AG10803 (cell line): ENCODE measurements around the gene KIF1B.

Experiments used
- DNase-seq: peaks from one replicate; pipeline ENCODE4 v3.0.0; 2010; ENCODE audit warnings: low read depth
- H3K4me3 ChIP-seq: 2 replicates; pipeline ENCODE4 v1.5.1; 2011; ENCODE audit warnings: mild to moderate bottlenecking, low read length, control low read depth
- CTCF ChIP-seq: conservative IDR thresholded peaks from 2 replicates; pipeline ENCODE4 v1.5.1; 2011; ENCODE audit warnings: mild to moderate bottlenecking, low read length, control low read depth, inconsistent platforms

The KIF1B gene

GRCh38 chr1:10185759-10186158, 24.6 kb upstream of the KIF1B start:
- no peak overlapping the region for H3K4me3 ChIP-seq
- no peak for TF ChIP-seq CTCF
- DNase-seq, result no peak

- DNase-seq, result peak; percentile 95
- no peak for TF ChIP-seq CTCF
- H3K4me3 ChIP-seq, result no peak overlapping the region
Measured at GRCh38 chr1:10186331-10187025, 23.9 kb upstream of the KIF1B start.

- no peak for DNase-seq
- no peak overlapping the region for H3K4me3 ChIP-seq
- TF ChIP-seq CTCF, result no peak
Measured at GRCh38 chr1:10187026-10187334, 23.4 kb upstream of the KIF1B start.

- TF ChIP-seq CTCF, result no peak
- DNase-seq, result no peak
- H3K4me3 ChIP-seq, result no peak overlapping the region
Measured at GRCh38 chr1:10188133-10188650, 22.2 kb upstream of the KIF1B start.

GRCh38 chr1:10189659-10190058, 20.7 kb upstream of the KIF1B start:
- TF ChIP-seq CTCF, result no peak
- no peak overlapping the region for H3K4me3 ChIP-seq

GRCh38 chr1:10192263-10192662, 18.1 kb upstream of the KIF1B start:
- H3K4me3 ChIP-seq, result no peak overlapping the region
- no peak for DNase-seq
- TF ChIP-seq CTCF, result no peak

More at GRCh38 chr1:10189659-10190058, 20.7 kb upstream of the KIF1B start:
- no peak for DNase-seq

GRCh38 chr1:10193288-10193687, 17.1 kb upstream of the KIF1B start:
- no peak for DNase-seq
- no peak overlapping the region for H3K4me3 ChIP-seq
- no peak for TF ChIP-seq CTCF
